OCI-LY3 (cell line): ENCODE results near the gene DOCK4.

Source experiments
- H2AFZ ChIP-seq: fragments of 200-600, 300-600 bp; shearing (Covaris generic); 2 replicates; pipeline ENCODE4 v1.6.0; 2014; ENCODE audit warnings: antibody characterized with exemption, low read depth, low read length
- H3K27ac ChIP-seq: fragments of 200-600, 300-600 bp; sonication (generic); 2 replicates; pipeline ENCODE4 v1.5.1; 2014; ENCODE audit warnings: mild to moderate bottlenecking, low read length, moderate library complexity, mixed read lengths
- H3K27me3 ChIP-seq: fragments of 200-600, 300-600 bp; sonication (generic); 2 replicates; pipeline ENCODE4 v1.6.1; 2014; ENCODE audit warnings: low read depth, low read length, mixed read lengths
- H3K36me3 ChIP-seq: fragments of 200-600, 300-600 bp; sonication (generic); replicated peaks from 2 replicates; pipeline ENCODE3; 2014; ENCODE audit warnings: low read depth, low read length, mixed read lengths
- H3K4me1 ChIP-seq: fragments of 300-600, 200-600 bp; sonication (generic); 2 replicates; pipeline ENCODE4 v1.6.1; 2014; ENCODE audit warnings: low read length, mixed read lengths
- H3K4me2 ChIP-seq: fragments of 200-600, 300-600 bp; sonication (generic); 2 replicates; pipeline ENCODE4 v1.6.1; 2014; ENCODE audit warnings: low read length, mixed read lengths
- H3K4me3 ChIP-seq: fragments of 300-600, 200-600 bp; sonication (generic); 2 replicates; pipeline ENCODE4 v1.5.1; 2014; ENCODE audit warnings: antibody characterized with exemption, mild to moderate bottlenecking, low read length, moderate library complexity
- H3K79me2 ChIP-seq: fragments of 300-600, 200-600 bp; shearing (Covaris generic); 2 replicates; pipeline ENCODE4 v1.6.1; 2014; ENCODE audit warnings: mild to moderate bottlenecking, low read length, mixed read lengths
- H3K9ac ChIP-seq: fragments of 300-600, 200-600 bp; shearing (Covaris generic); 2 replicates; pipeline ENCODE4 v1.6.0; 2014; ENCODE audit warnings: mild to moderate bottlenecking, low read length, moderate library complexity
- H3K9me3 ChIP-seq: fragments of 200-600, 300-600 bp; shearing (Covaris generic); 2 replicates; pipeline ENCODE4 v1.6.1; 2014; ENCODE audit warnings: low read length, mixed read lengths; ENCODE audit not compliant: insufficient read depth
- H4K20me1 ChIP-seq: fragments of 200-600, 300-600 bp; sonication (generic); 2 replicates; pipeline ENCODE4 v1.6.1; 2016; ENCODE audit warnings: low read length, mixed read lengths; ENCODE audit not compliant: insufficient read depth
- EZH2phosphoT487 ChIP-seq: fragments of 200-600 bp; shearing (Covaris generic); IDR thresholded peaks from 2 replicates; pipeline ENCODE4 v1.6.1; 2018; ENCODE audit warnings: antibody characterized with exemption, mixed run types, low read depth
- TF ChIP-seq, protein P1 (sequence below): fragments of 200-600, 300-600 bp; sonication (generic); IDR thresholded peaks from 2 replicates; pipeline ENCODE4 v1.5.1; 2014; ENCODE audit warnings: antibody characterized with exemption, low read length, low read depth

The DOCK4 gene

DNA sequence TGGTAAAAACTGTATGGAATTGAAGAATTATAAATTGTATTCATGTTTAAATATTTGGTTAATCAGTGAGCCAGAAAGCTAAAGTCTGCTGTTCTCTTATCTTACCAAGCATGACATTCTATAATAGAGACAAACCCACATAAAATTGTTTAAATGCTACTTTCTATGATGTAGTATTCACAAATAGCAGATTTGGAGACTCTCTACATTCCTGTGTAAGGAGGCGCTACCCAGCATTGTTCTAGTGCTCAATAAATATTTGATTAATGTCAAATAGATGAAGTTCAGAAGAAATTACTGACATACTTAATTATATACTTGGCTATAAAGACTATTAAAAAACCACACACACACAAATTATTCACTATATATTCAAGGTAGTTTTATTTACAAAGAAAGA lies 49.8 kb downstream of the DOCK4 start:
- no peak overlapping the region for H3K27ac ChIP-seq
- H3K4me2 ChIP-seq: no peak overlapping the region
- H3K79me2 ChIP-seq: no peaks in the 10 kb centered on the region
- H3K4me1 ChIP-seq: no peaks in the 10 kb centered on the region
- no peaks in the 10 kb centered on the region for H4K20me1 ChIP-seq
- H3K9me3 ChIP-seq: no peaks in the 10 kb centered on the region
- H3K36me3 ChIP-seq: no peaks in the 10 kb centered on the region
- no peak overlapping the region for H3K4me3 ChIP-seq
- H3K9ac ChIP-seq: no peak overlapping the region
- H2AFZ ChIP-seq: no peak overlapping the region
- TF ChIP-seq EZH2phosphoT487: no peak
- H3K27me3 ChIP-seq: no peaks in the 10 kb centered on the region

- Histone ChIP-seq H3K4me1 (no peaks in the 10 kb centered on the region), H3K36me3 (no peaks in the 10 kb centered on the region), H3K4me2 (no peak overlapping the region), H3K9me3 (no peaks in the 10 kb centered on the region), H3K27me3 (no peaks in the 10 kb centered on the region), H4K20me1 (no peaks in the 10 kb centered on the region), H2AFZ (no peak overlapping the region), H3K79me2 (no peaks in the 10 kb centered on the region), H3K27ac (no peak overlapping the region), H3K4me3 (no peak overlapping the region), H3K9ac (no peak overlapping the region)
- TF ChIP-seq EZH2phosphoT487: no peak
- TF ChIP-seq, protein P1, sequence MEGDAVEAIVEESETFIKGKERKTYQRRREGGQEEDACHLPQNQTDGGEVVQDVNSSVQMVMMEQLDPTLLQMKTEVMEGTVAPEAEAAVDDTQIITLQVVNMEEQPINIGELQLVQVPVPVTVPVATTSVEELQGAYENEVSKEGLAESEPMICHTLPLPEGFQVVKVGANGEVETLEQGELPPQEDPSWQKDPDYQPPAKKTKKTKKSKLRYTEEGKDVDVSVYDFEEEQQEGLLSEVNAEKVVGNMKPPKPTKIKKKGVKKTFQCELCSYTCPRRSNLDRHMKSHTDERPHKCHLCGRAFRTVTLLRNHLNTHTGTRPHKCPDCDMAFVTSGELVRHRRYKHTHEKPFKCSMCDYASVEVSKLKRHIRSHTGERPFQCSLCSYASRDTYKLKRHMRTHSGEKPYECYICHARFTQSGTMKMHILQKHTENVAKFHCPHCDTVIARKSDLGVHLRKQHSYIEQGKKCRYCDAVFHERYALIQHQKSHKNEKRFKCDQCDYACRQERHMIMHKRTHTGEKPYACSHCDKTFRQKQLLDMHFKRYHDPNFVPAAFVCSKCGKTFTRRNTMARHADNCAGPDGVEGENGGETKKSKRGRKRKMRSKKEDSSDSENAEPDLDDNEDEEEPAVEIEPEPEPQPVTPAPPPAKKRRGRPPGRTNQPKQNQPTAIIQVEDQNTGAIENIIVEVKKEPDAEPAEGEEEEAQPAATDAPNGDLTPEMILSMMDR: no peak
Measured at GRCh38 chr7:112154690-112155089, 51.5 kb downstream of the DOCK4 start.

- H4K20me1 ChIP-seq: no peaks in the 10 kb centered on the region
- no peaks in the 10 kb centered on the region for H3K4me1 ChIP-seq
- H3K27me3 ChIP-seq: no peaks in the 10 kb centered on the region
- TF ChIP-seq, protein P1: no peak
- no peak for TF ChIP-seq EZH2phosphoT487
- no peak overlapping the region for H3K9ac ChIP-seq
- H2AFZ ChIP-seq: no peak overlapping the region
- H3K27ac ChIP-seq: no peak overlapping the region
- no peak overlapping the region for H3K4me3 ChIP-seq
- no peaks in the 10 kb centered on the region for H3K79me2 ChIP-seq
- H3K36me3 ChIP-seq: no peaks in the 10 kb centered on the region
- no peak overlapping the region for H3K4me2 ChIP-seq
- H3K9me3 ChIP-seq: no peaks in the 10 kb centered on the region
Measured at GRCh38 chr7:112152186-112152585, 54.0 kb downstream of the DOCK4 start.

DNA sequence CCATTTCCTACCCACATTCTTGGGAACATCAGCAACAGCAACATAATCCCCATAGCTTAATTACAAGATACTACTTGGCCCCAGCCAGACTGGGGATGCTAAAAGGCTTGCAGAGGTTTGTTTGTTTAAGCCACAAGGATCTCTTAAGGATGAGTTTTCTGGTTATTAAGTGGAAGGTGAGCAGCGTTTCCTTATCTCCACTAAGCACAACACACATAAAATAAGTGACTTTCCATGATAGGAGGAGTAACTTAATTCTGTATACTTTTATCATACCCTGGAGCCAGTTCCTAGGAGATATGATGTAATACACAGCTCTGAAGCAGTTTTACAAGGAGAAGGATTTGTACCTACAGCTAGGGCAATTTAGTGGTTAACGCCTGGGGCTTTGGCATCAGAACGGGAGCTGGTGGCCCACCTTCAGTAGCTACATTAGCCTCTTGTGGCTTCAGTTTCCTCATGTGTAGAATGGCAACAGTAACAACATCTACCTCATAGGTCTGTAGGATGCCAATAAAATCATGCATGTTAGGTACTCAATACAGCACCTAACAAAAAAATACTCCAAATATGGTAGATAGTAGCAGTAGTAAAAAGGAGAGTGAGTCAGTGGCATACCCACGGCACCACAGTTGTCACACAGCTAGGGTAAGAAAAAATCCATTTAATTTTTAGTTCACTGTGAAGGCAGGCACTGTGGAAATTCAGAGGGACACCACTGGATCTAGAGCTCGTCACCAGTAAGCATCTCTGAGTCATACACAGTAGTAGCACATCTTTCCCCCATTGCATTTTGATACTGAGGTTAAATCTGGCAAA lies 55.2 kb downstream of the DOCK4 start:
- H3K4me1 ChIP-seq: no peaks in the 10 kb centered on the region
- H4K20me1 ChIP-seq: no peaks in the 10 kb centered on the region
- H3K36me3 ChIP-seq: no peaks in the 10 kb centered on the region
- no peak overlapping the region for H3K4me3 ChIP-seq
- H2AFZ ChIP-seq: no peak overlapping the region
- H3K9me3 ChIP-seq: no peaks in the 10 kb centered on the region
- H3K27me3 ChIP-seq: no peaks in the 10 kb centered on the region
- H3K79me2 ChIP-seq: no peaks in the 10 kb centered on the region
- TF ChIP-seq EZH2phosphoT487: no peak
- TF ChIP-seq, protein P1: no peak
- H3K27ac ChIP-seq: no peak overlapping the region
- no peak overlapping the region for H3K9ac ChIP-seq
- no peak overlapping the region for H3K4me2 ChIP-seq
